Stimulated activated CD4-positive, alpha-beta T cell treated with anti-CD3 and anti-CD28 coated beads, Interleukin-2, amount 100 ng/mL, for 48 hours (primary cell): ENCODE results near the gene PNMT.
A peak's percentile ranks its signal among the peaks of the same experiment; 100 is the strongest.

Experiments
- DNase-seq, 2 donors: peaks; one replicate each; pipeline ENCODE4 v3.0.0-alpha.2; 2020

PNMT gene

GRCh38 chr17:39667945-39668924 lies at the start of gene PNMT:
TSS of gene PNMT (plus strand) at chr17:39668453. CDS start at chr17:39668476, 23 bp downstream.
- DNase-seq, result peak; percentile 53 to 68

- no peak for DNase-seq
These were observed 49.1 kb upstream of the PNMT start for GRCh38 chr17:39618956-39619785.

GRCh38 chr17:39619786-39620101 lies 48.5 kb upstream of the PNMT start:
- no peak for DNase-seq

GRCh38 chr17:39621523-39622379 lies 46.5 kb upstream of the PNMT start:
- DNase-seq, result peak; percentile 92 to 93

GRCh38 chr17:39622380-39623006 lies 45.8 kb upstream of the PNMT start:
- DNase-seq, result peak; percentile 45 to 47

- peak; percentile 91 to 92 for DNase-seq
These were observed 44.8 kb upstream of the PNMT start for GRCh38 chr17:39623356-39623950.

GRCh38 chr17:39624313-39624712 lies 43.9 kb upstream of the PNMT start:
- no peak for DNase-seq

GRCh38 chr17:39625198-39625785 lies 43.0 kb upstream of the PNMT start:
- no peak for DNase-seq

- no peak for DNase-seq
These were observed 41.8 kb upstream of the PNMT start, which contains the start of gene PPP1R1B for GRCh38 chr17:39626171-39627046. TSS of gene PPP1R1B (plus strand) at chr17:39626952. CDS start at chr17:39627393, 441 bp downstream.

- no peak for DNase-seq
These were observed 41.1 kb upstream of the PNMT start for GRCh38 chr17:39627047-39627711.

GRCh38 chr17:39627712-39628516 lies 40.3 kb upstream of the PNMT start:
- DNase-seq, result no peak

- DNase-seq, result no peak
These were observed 39.4 kb upstream of the PNMT start for GRCh38 chr17:39628655-39629493.

GRCh38 chr17:39629494-39629880 lies 38.8 kb upstream of the PNMT start:
- no peak for DNase-seq

- DNase-seq, result no peak
These were observed 38.4 kb upstream of the PNMT start for GRCh38 chr17:39629898-39630297.

- DNase-seq, result no peak
These were observed 36.9 kb upstream of the PNMT start for GRCh38 chr17:39631403-39631802.

- DNase-seq, result no peak
These were observed 35.9 kb upstream of the PNMT start for GRCh38 chr17:39632153-39632941.

- DNase-seq, result no peak
These were observed 34.6 kb upstream of the PNMT start for GRCh38 chr17:39633570-39634183.
